ENCODE data around the gene HINT1. TPM values are rescaled to one million over a fixed set of nuclear protein-coding genes. Genes with fewer than 3 reads are reported as not detected.

Gene HINT1
- polyA plus RNA-seq, 1 donor from 2014 or later: 706 TPM

- Histone ChIP-seq H3K27ac (ENCODE audit: low read length) (no peak overlapping the region), H3K4me3 (ENCODE audit: low read length) (no peak overlapping the region), H4K20me1 (ENCODE audit: insufficient read depth) (no peaks in the 10 kb centered on the region), H3K9ac (ENCODE audit: low read length) (no peak overlapping the region), H3K79me2 (replicated peaks; ENCODE audit: insufficient read depth, low read length) (no peaks in the 10 kb centered on the region), H3K9me2 (ENCODE audit: insufficient read depth, low read length) (no peaks in the 10 kb centered on the region), H3K27me3 (ENCODE audit: insufficient read depth, low read depth, low read length) (no peaks in the 10 kb centered on the region), H2AFZ (ENCODE audit: low read depth, low read length) (no peak overlapping the region), H3K36me3 (ENCODE audit: insufficient read depth, low read length) (no peaks in the 10 kb centered on the region), H3K9me3 (ENCODE audit: low read length) (no peaks in the 10 kb centered on the region), H3F3A (ENCODE audit: insufficient read depth, low read length, poor library complexity, severe bottlenecking) (no peaks in the 10 kb centered on the region), H3K4me2 (ENCODE audit: low read length) (no peak overlapping the region)
- TF ChIP-seq EZH2 (IDR thresholded peaks at IDR 0.05; ENCODE audit: borderline replicate concordance, insufficient read depth, low read length, poor library complexity, severe bottlenecking) (no peak), REST (IDR thresholded peaks at IDR 0.05; ENCODE audit: borderline replicate concordance) (no peak), TAF1 (IDR thresholded peaks at IDR 0.05; ENCODE audit: low read depth) (no peak), MXI1 (conservative IDR thresholded peaks at IDR 0.05; ENCODE audit: poor library complexity, severe bottlenecking) (no peak), POLR2AphosphoS5 (IDR thresholded peaks at IDR 0.05) (no peak), SMC3 (conservative IDR thresholded peaks at IDR 0.05; ENCODE audit: poor library complexity) (no peak), EP300 (conservative IDR thresholded peaks at IDR 0.05; ENCODE audit: poor library complexity, severe bottlenecking) (no peak), CTCF (IDR thresholded peaks at IDR 0.05; ENCODE audit: poor library complexity, severe bottlenecking) (no peak), RAD21 (conservative IDR thresholded peaks at IDR 0.05) (no peak)
Observed at GRCh38 chr5:131114754-131115153, 50.3 kb downstream of the HINT1 start.

GRCh38 chr5:131112424-131112823 lies 52.6 kb downstream of the HINT1 start:
- Histone ChIP-seq H3K36me3 (ENCODE audit: insufficient read depth, low read length) (no peaks in the 10 kb centered on the region), H3K27ac (ENCODE audit: low read length) (no peak overlapping the region), H3K4me3 (ENCODE audit: low read length) (no peak overlapping the region), H4K20me1 (ENCODE audit: insufficient read depth) (no peaks in the 10 kb centered on the region), H3K9me3 (ENCODE audit: low read length) (no peaks in the 10 kb centered on the region), H3K9me2 (ENCODE audit: insufficient read depth, low read length) (no peaks in the 10 kb centered on the region), H3K79me2 (replicated peaks; ENCODE audit: insufficient read depth, low read length) (no peaks in the 10 kb centered on the region), H3F3A (ENCODE audit: insufficient read depth, low read length, poor library complexity, severe bottlenecking) (no peaks in the 10 kb centered on the region), H3K27me3 (ENCODE audit: insufficient read depth, low read depth, low read length) (no peaks in the 10 kb centered on the region), H3K4me2 (ENCODE audit: low read length) (no peak overlapping the region), H3K9ac (ENCODE audit: low read length) (no peak overlapping the region), H2AFZ (ENCODE audit: low read depth, low read length) (no peak overlapping the region)
- no peak for TF ChIP-seq SMC3 (conservative IDR thresholded peaks at IDR 0.05; ENCODE audit: poor library complexity)
- TF ChIP-seq EZH2 (IDR thresholded peaks at IDR 0.05; ENCODE audit: borderline replicate concordance, insufficient read depth, low read length, poor library complexity, severe bottlenecking): no peak
- TF ChIP-seq CTCF (IDR thresholded peaks at IDR 0.05; ENCODE audit: poor library complexity, severe bottlenecking): no peak
- no peak for TF ChIP-seq POLR2AphosphoS5 (IDR thresholded peaks at IDR 0.05)
- no peak for TF ChIP-seq REST (IDR thresholded peaks at IDR 0.05; ENCODE audit: borderline replicate concordance)
- no peak for TF ChIP-seq TAF1 (IDR thresholded peaks at IDR 0.05; ENCODE audit: low read depth)
- no peak for TF ChIP-seq RAD21 (conservative IDR thresholded peaks at IDR 0.05)
